Measurements from ENCODE around the gene MACROD1. TPM values are rescaled to one million over a fixed set of nuclear protein-coding genes. Genes with fewer than 3 reads are reported as not detected.
A peak's percentile ranks its signal among the peaks of the same experiment; 100 is the strongest.

The MACROD1 gene
- polyA plus RNA-seq, 4 donors, result 15.1 to 23.2 (median 19.5) TPM

GRCh38 chr11:64041846-64042245 is 124.1 kb downstream of the MACROD1 start:
- DNase-seq (ENCODE audit: low read depth in 4 of 4, low spot score in 2 of 4), result no peak

- DNase-seq (ENCODE audit: low read depth in 4 of 4, low spot score in 2 of 4), result no peak
Observed at GRCh38 chr11:64040684-64041322, 125.1 kb downstream of the MACROD1 start.

- DNase-seq (ENCODE audit: low read depth in 4 of 4, low spot score in 2 of 4), result no peak
Observed at GRCh38 chr11:64039012-64039665, 126.8 kb downstream of the MACROD1 start.

GRCh38 chr11:64038500-64038899 is 127.4 kb downstream of the MACROD1 start:
- no peak for DNase-seq (ENCODE audit: low read depth in 4 of 4, low spot score in 2 of 4)

GRCh38 chr11:64037027-64037634 is 128.8 kb downstream of the MACROD1 start:
- DNase-seq (ENCODE audit: low read depth in 4 of 4, low spot score in 2 of 4), result no peak

GRCh38 chr11:64036087-64037026 is 129.6 kb downstream of the MACROD1 start:
- DNase-seq (ENCODE audit: low read depth in 4 of 4, low spot score in 2 of 4), result no peak

GRCh38 chr11:64035576-64035975 is 130.3 kb downstream of the MACROD1 start, which contains the start of gene FLRT1:
TSS of gene FLRT1 (plus strand) at chr11:64035931. CDS start at chr11:64116268, 80,337 bp downstream.
- DNase-seq (ENCODE audit: low read depth in 4 of 4, low spot score in 2 of 4), result no peak

GRCh38 chr11:64035081-64035524 is 130.8 kb downstream of the MACROD1 start:
- DNase-seq (ENCODE audit: low read depth in 4 of 4, low spot score in 2 of 4), result no peak

- no peak for DNase-seq (ENCODE audit: low read depth in 4 of 4, low spot score in 2 of 4)
Observed at GRCh38 chr11:64034411-64034811, 131.5 kb downstream of the MACROD1 start.

- no peak for DNase-seq (ENCODE audit: low read depth in 4 of 4, low spot score in 2 of 4)
Observed at GRCh38 chr11:64032050-64032449, 133.9 kb downstream of the MACROD1 start.

GRCh38 chr11:64031001-64031400 is 134.9 kb downstream of the MACROD1 start:
- DNase-seq (ENCODE audit: low read depth in 4 of 4, low spot score in 2 of 4), result no peak

- no peak for DNase-seq (ENCODE audit: low read depth in 4 of 4, low spot score in 2 of 4)
Observed at GRCh38 chr11:64029773-64030172, 136.1 kb downstream of the MACROD1 start.

GRCh38 chr11:64028398-64029115 is 137.4 kb downstream of the MACROD1 start:
- DNase-seq (ENCODE audit: low read depth in 4 of 4, low spot score in 2 of 4), result peak in 2 of 4 donors; percentile 58 to 61

GRCh38 chr11:64027651-64028397 is 138.1 kb downstream of the MACROD1 start:
- DNase-seq (ENCODE audit: low read depth in 4 of 4, low spot score in 2 of 4), result no peak

GRCh38 chr11:64026575-64027205 is 139.2 kb downstream of the MACROD1 start:
- DNase-seq (ENCODE audit: low read depth in 4 of 4, low spot score in 2 of 4), result no peak

GRCh38 chr11:64025205-64025604 is 140.7 kb downstream of the MACROD1 start:
- no peak for DNase-seq (ENCODE audit: low read depth in 4 of 4, low spot score in 2 of 4)

- no peak for DNase-seq (ENCODE audit: low read depth in 4 of 4, low spot score in 2 of 4)
Observed at GRCh38 chr11:64023712-64024710, 141.9 kb downstream of the MACROD1 start.

Measured in left renal cortex interstitium (tissue), 4 donors.